GM06990 (cell line): ENCODE data around the gene APOD.
"Not testable (repeated sequence)": the region's sequence is repeated elsewhere in the genome, so short reads cannot be mapped to it uniquely, and the experiment has no call there.

Source experiments
- DNase-seq: peaks from one replicate; pipeline ENCODE4 v3.0.0-alpha.2; 2011; ENCODE audit not compliant: insufficient read length; ENCODE audit errors: extremely low read depth
- H3K27me3 ChIP-seq: replicated peaks from 2 replicates; pipeline ENCODE4 v1.6.0; 2011; ENCODE audit warnings: low read length; ENCODE audit not compliant: control insufficient read depth, insufficient read depth
- H3K36me3 ChIP-seq: 2 replicates; pipeline ENCODE4 v1.5.1; 2011; ENCODE audit warnings: low read length; ENCODE audit not compliant: control insufficient read depth, insufficient read depth
- H3K4me3 ChIP-seq: replicated peaks from 2 replicates; pipeline ENCODE4 v1.5.1; 2011; ENCODE audit warnings: low read depth, mild to moderate bottlenecking, control low read depth, low read length
- CTCF ChIP-seq: IDR thresholded peaks from 2 replicates; pipeline ENCODE4 v1.5.1; 2011; ENCODE audit warnings: low read length, control low read depth, mild to moderate bottlenecking, inconsistent platforms; ENCODE audit not compliant: insufficient read depth, poor library complexity, severe bottlenecking

Gene APOD

GRCh38 chr3:195597848-195598247 is 14.1 kb upstream of the APOD start:
- no peak for TF ChIP-seq CTCF
- H3K4me3 ChIP-seq, result no peak overlapping the region
- no peak for DNase-seq
- no peaks in the 10 kb centered on the region for H3K36me3 ChIP-seq
- no peaks in the 10 kb centered on the region for H3K27me3 ChIP-seq

GRCh38 chr3:195597229-195597628 is 13.5 kb upstream of the APOD start:
- H3K27me3 ChIP-seq, result no peaks in the 10 kb centered on the region
- no peak overlapping the region for H3K4me3 ChIP-seq
- no peaks in the 10 kb centered on the region for H3K36me3 ChIP-seq
- TF ChIP-seq CTCF, result no peak
- no peak for DNase-seq

DNA sequence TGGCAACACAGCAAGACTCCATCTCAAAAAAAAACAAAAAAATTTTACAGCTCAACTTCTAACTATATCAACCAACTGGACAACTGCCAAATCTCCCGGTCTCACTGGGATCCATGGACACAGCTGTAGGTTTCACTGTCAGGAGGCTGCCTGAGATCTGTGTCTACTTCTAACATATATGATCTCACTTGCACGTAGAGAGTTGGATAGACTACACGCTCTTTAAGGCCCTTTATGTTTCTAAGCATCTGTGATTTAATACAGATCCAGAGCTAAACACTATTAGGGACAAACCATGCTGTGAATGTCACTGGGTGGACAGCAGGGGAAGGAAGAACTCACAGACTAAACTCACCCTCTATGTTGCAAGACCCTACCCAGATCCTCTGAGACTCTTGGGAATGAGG is 13.0 kb upstream of the APOD start:
- TF ChIP-seq CTCF, result no peak
- H3K27me3 ChIP-seq, result no peaks in the 10 kb centered on the region
- H3K4me3 ChIP-seq, result no peak overlapping the region
- no peaks in the 10 kb centered on the region for H3K36me3 ChIP-seq
- DNase-seq, result no peak

- H3K27me3 ChIP-seq, result no peaks in the 10 kb centered on the region
- DNase-seq, result no peak
- TF ChIP-seq CTCF, result no peak
- no peaks in the 10 kb centered on the region for H3K36me3 ChIP-seq
- no peak overlapping the region for H3K4me3 ChIP-seq
These were observed 12.2 kb upstream of the APOD start for GRCh38 chr3:195595785-195596531.

GRCh38 chr3:195591852-195592251 is 8.1 kb upstream of the APOD start:
- Histone ChIP-seq H3K4me3 (no peak overlapping the region), H3K27me3 (no peaks in the 10 kb centered on the region), H3K36me3 (no peaks in the 10 kb centered on the region)
- DNase-seq, result no peak
- TF ChIP-seq CTCF, result no peak

DNA sequence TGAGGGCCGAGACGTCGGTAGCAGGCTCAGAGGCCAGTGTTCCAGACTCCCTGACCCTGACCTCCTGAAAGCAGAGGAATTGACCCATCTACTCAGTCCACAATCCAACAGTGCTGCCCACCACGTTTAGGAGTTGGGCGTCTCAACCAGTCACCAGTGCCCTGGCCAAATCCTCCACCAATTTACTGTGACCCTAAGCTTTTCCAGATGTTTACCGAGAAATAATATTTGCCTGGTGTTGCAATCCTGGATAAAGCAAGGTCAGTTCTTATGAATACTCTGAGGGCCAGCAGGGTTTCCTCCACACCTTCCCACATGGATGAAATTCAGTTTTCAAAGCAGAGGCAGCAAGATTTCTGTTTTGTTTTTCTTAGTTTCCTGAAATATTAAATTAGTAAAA is 7.5 kb upstream of the APOD start:
- Histone ChIP-seq H3K27me3 (no peaks in the 10 kb centered on the region), H3K4me3 (no peak overlapping the region), H3K36me3 (no peaks in the 10 kb centered on the region)
- no peak for TF ChIP-seq CTCF
- DNase-seq, result no peak

GRCh38 chr3:195590381-195590780 is 6.6 kb upstream of the APOD start:
- DNase-seq, H3K36me3 ChIP-seq, H3K4me3 ChIP-seq, H3K27me3 ChIP-seq: not testable (repeated sequence)

- H3K36me3 ChIP-seq, H3K4me3 ChIP-seq, DNase-seq, H3K27me3 ChIP-seq: not testable (repeated sequence)
These were observed 6.1 kb upstream of the APOD start for GRCh38 chr3:195589796-195590195.
